ENCODE results near the gene STAMBP. TPM values are rescaled to one million over a fixed set of nuclear protein-coding genes. Genes with fewer than 3 reads are reported as not detected.

Gene STAMBP
- total and polyA plus RNA-seq, 2 of the 4 experiments (the other 2 are of a cell fraction), result 29.7 to 38.7 TPM

- Histone ChIP-seq H3K9me1 (ENCODE audit: insufficient read depth, low read length) (peaks cover 42% of the 10 kb centered on the region), H3K18ac (ENCODE audit: low read depth, low read length) (peak within 1 kb of the TSS; percentile 95), H3K4me1 (ENCODE audit: control insufficient read depth, insufficient read depth, low read length) (peaks cover 37% of the 10 kb centered on the region), H3K56ac (ENCODE audit: extremely low read depth, insufficient read depth, low read length) (peak within 1 kb of the TSS; percentile 96), H3K14ac (replicated peaks; ENCODE audit: low read depth, low read length) (peak within 1 kb of the TSS; percentile 100), H3K79me1 (ENCODE audit: low read depth in 1 of 2, low read length in 2 of 2) (peaks cover 12 to 68% of the 10 kb centered on the region in 2 experiments; a peak in 3 of 4 replicates), H3K27ac (ENCODE audit: insufficient read depth, low read length) (peak within 1 kb of the TSS; percentile 97), H2BK15ac (ENCODE audit: low read depth, low read length) (peak within 1 kb of the TSS; percentile 95), H4K8ac (ENCODE audit: low read depth in 2 of 2, low read length in 2 of 2) (peak within 1 kb of the TSS; percentile 86 to 94), H4K91ac (ENCODE audit: insufficient read depth, low read depth, low read length) (peak within 1 kb of the TSS; percentile 99), H2BK5ac (ENCODE audit: low read depth, low read length, poor library complexity, severe bottlenecking) (peak within 1 kb of the TSS; percentile 95), H3K4ac (ENCODE audit: low read depth, low read length) (peak within 1 kb of the TSS; percentile 100), H3K9ac (ENCODE audit: low read depth, low read length) (peak within 1 kb of the TSS; percentile 95), H2BK20ac (ENCODE audit: low read depth, low read length) (peak within 1 kb of the TSS; percentile 96), H3K27me3 (ENCODE audit: control insufficient read depth, insufficient read depth, low read length) (no peaks in the 10 kb centered on the region), H2AK5ac (ENCODE audit: low read depth, low read length) (peak within 1 kb of the TSS; percentile 98), H4K20me1 (ENCODE audit: insufficient read depth, low read length) (peaks cover 42% of the 10 kb centered on the region), H3K4me2 (ENCODE audit: low read depth, low read length) (peak within 1 kb of the TSS; percentile 73), H4K5ac (ENCODE audit: low read depth, low read length) (peak within 1 kb of the TSS; percentile 92), H3K4me3 (ENCODE audit: insufficient read depth, low read depth, low read length) (peak within 1 kb of the TSS; percentile 77), H3K23ac (ENCODE audit: low read depth, low read length) (peak within 1 kb of the TSS; percentile 95), H3K36me3 (ENCODE audit: control insufficient read depth, insufficient read depth, low read length) (peaks cover 10% of the 10 kb centered on the region), H2AK9ac (replicated peaks; ENCODE audit: low read depth, low read length, poor library complexity) (peak within 1 kb of the TSS; percentile 98), H3K9me3 (ENCODE audit: control insufficient read depth, insufficient read depth, low read length) (no peaks in the 10 kb centered on the region), H2BK120ac (ENCODE audit: low read depth, low read length) (peak within 1 kb of the TSS; percentile 98), H2AFZ (replicated peaks; ENCODE audit: low read length, poor library complexity) (peak within 1 kb of the TSS; percentile 92)
- in situ Hi-C loops (cut with MboI; ENCODE audit: low sequenced_read_pairs), result no loop called here
- ChIA-PET POLR2A (ENCODE audit: unreplicated experiment) (interaction anchor here (0.5 to 0.8 kb wide), 2 partner anchors 64 to 1570 kb away, joined by 3 to 5 read pairs; no protein-coding TSS in a partner anchor), CTCF (interaction anchor here (0.6 kb wide), 1 partner anchor 38 kb away, joined by 3 read pairs; no protein-coding TSS in a partner anchor)
- dilution Hi-C loops (cut with HindIII; ENCODE audit: low sequenced_read_pairs, unreplicated experiment), result no loop called here
- peak; percentile 91 for DNase-seq
- peak; percentile 62 for TF ChIP-seq MAFK (IDR thresholded peaks at IDR 0.05; ENCODE audit: low read depth, low read length)
- TF ChIP-seq BHLHE40 (IDR thresholded peaks at IDR 0.05; ENCODE audit: low read depth, low read length), result no peak
- no peak for TF ChIP-seq SMC3 (IDR thresholded peaks at IDR 0.05; ENCODE audit: low read depth, low read length)
- no peak for TF ChIP-seq MAZ (IDR thresholded peaks at IDR 0.05; ENCODE audit: borderline replicate concordance, low read depth, low read length)
- TF ChIP-seq USF2 (IDR thresholded peaks at IDR 0.05; ENCODE audit: low read depth, low read length), result no peak
- TF ChIP-seq ELK1 (IDR thresholded peaks at IDR 0.05; ENCODE audit: borderline replicate concordance, low read depth, low read length), result no peak
- TF ChIP-seq CTCF (conservative IDR thresholded peaks at IDR 0.05; ENCODE audit: low read depth, low read length), result no peak
- TF ChIP-seq RCOR1 (IDR thresholded peaks at IDR 0.05; ENCODE audit: insufficient replicate concordance, low read length), result no peak
- peak; percentile 68; the same call in 1 of the 2 replicates for TF ChIP-seq POLR2A (IDR thresholded peaks at IDR 0.05; ENCODE audit: low read depth, low read length)
- no peak for TF ChIP-seq FOS (IDR thresholded peaks at IDR 0.05; ENCODE audit: low read depth, low read length)
- no peak for TF ChIP-seq RFX5 (IDR thresholded peaks at IDR 0.05; ENCODE audit: low read depth, low read length)
- no peak for TF ChIP-seq CHD1 (IDR thresholded peaks at IDR 0.05; ENCODE audit: low read depth, low read length)
- 0 out of 2 replicates have a peak, but pooled peaks have one; percentile 0 for TF ChIP-seq RAD21 (IDR thresholded peaks at IDR 0.05; ENCODE audit: low read length)
- TSS peak; percentile 69 for BruUV-seq (replicated peaks)
- 34% methylated on average over 4 of the region's 15 CpGs; no CpG with 5 or more reads in 1 of the 2 experiments for WGBS, 2 experiments (ENCODE audit: extremely low coverage in 2 of 2, insufficient read length in 1 of 2)
- peak; percentile 74 for ATAC-seq (ENCODE audit: low read depth)
- intact Hi-C loops (cut with micrococcal nuclease), result no loop called here
These were observed 64.0 kb downstream of the STAMBP start, which contains the start of gene ACTG2 for GRCh38 chr2:73892631-73893329. ACTG2 (plus strand) TSS chr2:73893008; CDS start chr2:73901312, 8,304 bp downstream.

All from IMR-90 (cell line).